Mesendoderm (in vitro differentiated cells): ENCODE measurements around the gene ASCL5.

ENCODE experiments used
- DNase-seq: peaks from one replicate; pipeline ENCODE4 v3.0.0; 2013
- H2AK5ac ChIP-seq: 2 replicates; pipeline ENCODE4 v1.6.1; 2013; ENCODE audit warnings: low read length, inconsistent platforms
- H2BK120ac ChIP-seq: 2 replicates; pipeline ENCODE4 v1.6.1; 2013; ENCODE audit warnings: low read depth, mild to moderate bottlenecking, low read length, moderate library complexity, mixed read lengths
- H2BK15ac ChIP-seq: replicated peaks from 2 replicates; pipeline ENCODE4 v1.6.1; 2013; ENCODE audit warnings: low read depth, mild to moderate bottlenecking, moderate library complexity
- H2BK5ac ChIP-seq: 2 replicates; pipeline ENCODE4 v1.6.1; 2013; ENCODE audit warnings: low read length, inconsistent platforms
- H3K18ac ChIP-seq: 2 replicates; pipeline ENCODE4 v1.6.1; 2013; ENCODE audit warnings: mild to moderate bottlenecking, low read length, mixed read lengths
- H3K23ac ChIP-seq: one replicate; pipeline ENCODE4 v1.6.1; 2013; ENCODE audit warnings: low read length
- H3K27ac ChIP-seq: 2 replicates; pipeline ENCODE4 v1.5.1; 2013; ENCODE audit warnings: low read depth, mild to moderate bottlenecking, inconsistent platforms, low read length, moderate library complexity
- H3K27me3 ChIP-seq: 2 replicates; pipeline ENCODE4 v1.6.1; 2013; ENCODE audit warnings: low read length, control low read depth, mild to moderate bottlenecking, inconsistent platforms; ENCODE audit not compliant: insufficient read depth, poor library complexity
- H3K36me3 ChIP-seq: 2 replicates; pipeline ENCODE4 v1.6.1; 2013; ENCODE audit warnings: low read length, inconsistent platforms; ENCODE audit not compliant: control insufficient read depth, insufficient read depth
- H3K4ac ChIP-seq: one replicate; pipeline ENCODE4 v1.6.1; 2013; ENCODE audit warnings: low read depth, mild to moderate bottlenecking, low read length, moderate library complexity
- H3K4me1 ChIP-seq: 2 replicates; pipeline ENCODE4 v1.6.1; 2013; ENCODE audit warnings: low read depth, low read length, inconsistent platforms; ENCODE audit not compliant: control insufficient read depth
- H3K4me2 ChIP-seq: 2 replicates; pipeline ENCODE4 v1.6.1; 2013; ENCODE audit warnings: low read length
- H3K4me3 ChIP-seq: 2 replicates; pipeline ENCODE4 v1.5.1; 2013; ENCODE audit warnings: mild to moderate bottlenecking, low read length
- H3K56ac ChIP-seq: one replicate; pipeline ENCODE4 v1.6.1; 2013; ENCODE audit warnings: low read length
- H3K79me1 ChIP-seq: 2 replicates; pipeline ENCODE4 v1.6.1; 2013; ENCODE audit warnings: low read length, inconsistent platforms
- H3K79me2 ChIP-seq: 2 replicates; pipeline ENCODE4 v1.6.1; 2013; ENCODE audit warnings: mild to moderate bottlenecking, low read length; ENCODE audit not compliant: control insufficient read depth, insufficient read depth
- H3K9ac ChIP-seq: 2 replicates; pipeline ENCODE4 v1.6.1; 2013; ENCODE audit warnings: low read length, inconsistent platforms
- H4K5ac ChIP-seq: one replicate; pipeline ENCODE4 v1.6.1; 2013; ENCODE audit warnings: low read length
- H4K8ac ChIP-seq: one replicate; pipeline ENCODE4 v1.6.1; 2013; ENCODE audit warnings: low read depth, mild to moderate bottlenecking, control low read depth, low read length, moderate library complexity
- WGBS: extraction: QIAGEN DNeasy Blood & Tissue Kit; methylation state at CpG from one replicate; pipeline ENCODE4 v1.1.7; 2013; ENCODE audit warnings: low lambda C conversion rate, missing lambda C conversion rate; ENCODE audit not compliant: insufficient coverage; ENCODE audit errors: extremely low coverage; 5-methylcytosine and 5-hydroxymethylcytosine counted together

ASCL5 gene

DNA sequence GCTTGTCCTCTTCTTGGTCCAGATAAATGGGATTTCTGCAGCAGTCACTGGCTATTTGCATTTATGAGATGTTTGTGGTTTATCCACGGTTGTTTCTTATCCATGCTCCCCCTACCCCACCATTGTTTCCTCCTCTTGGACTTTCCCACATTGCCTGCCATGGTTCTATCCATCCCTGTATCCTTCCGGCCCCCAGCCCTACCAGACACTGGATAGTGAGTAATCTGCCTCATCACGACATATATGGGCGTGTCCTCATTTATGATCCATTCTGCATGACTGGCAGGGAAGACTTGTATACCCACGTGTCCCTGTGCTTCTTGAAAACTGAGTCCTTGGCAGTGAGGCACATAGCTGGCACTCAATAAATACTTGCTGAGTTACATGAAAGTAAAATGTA is 54.8 kb downstream of the ASCL5 start:
- Histone ChIP-seq H3K4me2 (no peak overlapping the region), H3K23ac (no peak overlapping the region), H3K56ac (no peak overlapping the region), H3K9ac (no peak overlapping the region), H3K79me2 (no peaks in the 10 kb centered on the region), H3K79me1 (no peaks in the 10 kb centered on the region), H2BK5ac (no peak overlapping the region), H3K4me1 (no peaks in the 10 kb centered on the region), H2AK5ac (no peak overlapping the region), H3K18ac (no peak overlapping the region), H3K27me3 (no peaks in the 10 kb centered on the region), H3K4me3 (no peak overlapping the region), H2BK120ac (no peak overlapping the region), H4K5ac (no peak overlapping the region), H2BK15ac (no peak overlapping the region), H3K4ac (no peak overlapping the region), H4K8ac (no peak overlapping the region), H3K36me3 (no peaks in the 10 kb centered on the region), H3K27ac (no peak overlapping the region)
- no CpG with 5 or more reads among the region's 5 CpGs for WGBS
- no peak for DNase-seq

DNA sequence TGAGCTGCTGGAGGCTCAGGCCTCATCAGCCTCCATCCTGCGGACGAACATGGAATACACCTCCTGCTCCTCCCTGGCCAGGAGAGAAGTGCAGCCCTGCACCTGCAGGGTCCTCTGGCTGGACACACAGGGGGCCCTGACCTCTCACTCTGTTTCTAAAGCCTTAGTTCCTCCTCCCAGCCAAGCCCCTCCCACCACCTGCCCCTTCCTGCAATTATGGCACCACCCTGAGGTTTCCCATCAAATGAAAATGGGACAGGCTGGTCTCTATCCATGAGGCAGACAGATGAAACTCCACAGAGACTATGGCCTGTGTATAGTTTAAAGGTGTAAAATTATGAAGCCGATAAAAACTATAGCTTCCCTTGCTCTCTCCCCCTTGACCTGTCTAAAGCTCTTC is 57.3 kb downstream of the ASCL5 start:
- no peaks in the 10 kb centered on the region for H3K36me3 ChIP-seq
- H3K4ac ChIP-seq, result no peak overlapping the region
- H3K27ac ChIP-seq, result no peak overlapping the region
- H3K79me1 ChIP-seq, result no peaks in the 10 kb centered on the region
- no peak overlapping the region for H3K4me3 ChIP-seq
- no peak overlapping the region for H4K8ac ChIP-seq
- H3K27me3 ChIP-seq, result no peaks in the 10 kb centered on the region
- no peak overlapping the region for H3K18ac ChIP-seq
- H3K4me1 ChIP-seq, result no peaks in the 10 kb centered on the region
- H2BK5ac ChIP-seq, result no peak overlapping the region
- H3K56ac ChIP-seq, result no peak overlapping the region
- no peak overlapping the region for H3K23ac ChIP-seq
- H2AK5ac ChIP-seq, result no peak overlapping the region
- H3K4me2 ChIP-seq, result no peak overlapping the region
- whole genome bisulfite sequencing, result no CpG with 5 or more reads among the region's 3 CpGs
- no peak overlapping the region for H2BK120ac ChIP-seq
- H3K79me2 ChIP-seq, result no peaks in the 10 kb centered on the region
- no peak overlapping the region for H2BK15ac ChIP-seq
- no peak overlapping the region for H3K9ac ChIP-seq
- no peak for DNase-seq
- H4K5ac ChIP-seq, result no peak overlapping the region

DNA sequence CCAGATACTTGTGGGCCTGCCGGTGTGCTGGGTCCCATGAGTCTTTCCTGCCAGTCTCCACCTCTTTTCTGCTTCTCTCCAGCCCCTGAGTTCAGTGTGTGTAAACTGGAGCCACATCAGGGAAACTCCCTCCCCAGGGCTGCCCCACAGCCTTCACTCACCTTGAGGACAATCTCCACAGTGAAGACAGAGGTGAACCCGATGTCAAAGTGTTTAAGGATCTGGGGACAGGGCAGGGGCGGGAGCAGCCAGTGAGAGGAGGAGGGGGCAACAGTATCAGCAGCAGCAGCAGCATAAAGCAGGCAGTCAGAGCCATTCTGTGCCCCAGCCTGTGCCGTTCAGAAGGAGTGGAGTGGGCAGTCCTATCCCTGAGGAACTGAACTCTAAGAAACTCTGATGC is 58.0 kb downstream of the ASCL5 start:
- no peak overlapping the region for H3K56ac ChIP-seq
- H3K27me3 ChIP-seq, result no peaks in the 10 kb centered on the region
- no peak overlapping the region for H3K4ac ChIP-seq

DNA sequence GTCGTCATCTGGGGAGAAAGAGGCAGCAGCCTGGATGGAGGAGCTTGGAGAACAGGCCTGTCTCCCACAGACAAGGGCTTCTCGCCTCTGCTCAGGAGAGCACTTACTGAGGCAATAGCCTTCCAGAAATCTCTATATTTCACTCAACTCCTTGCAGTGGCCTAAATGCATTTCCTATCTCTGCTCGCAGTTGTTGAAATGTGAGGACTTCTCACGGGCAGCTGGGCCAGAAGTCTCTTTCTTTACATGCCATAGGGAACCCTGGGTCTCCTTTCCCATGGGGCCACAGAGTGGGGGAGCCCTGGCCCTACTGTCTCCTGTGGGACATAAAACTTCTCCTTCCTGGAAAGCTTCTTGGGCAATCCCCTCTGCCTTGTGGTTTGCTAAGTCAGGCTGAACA is 60.0 kb downstream of the ASCL5 start:
- Histone ChIP-seq H2AK5ac (no peak overlapping the region), H3K27ac (no peak overlapping the region), H3K36me3 (no peaks in the 10 kb centered on the region), H4K5ac (no peak overlapping the region), H4K8ac (no peak overlapping the region), H3K79me2 (no peaks in the 10 kb centered on the region), H3K18ac (no peak overlapping the region), H2BK120ac (no peak overlapping the region), H3K79me1 (no peaks in the 10 kb centered on the region), H3K23ac (no peak overlapping the region), H3K56ac (no peak overlapping the region), H3K9ac (no peak overlapping the region), H2BK15ac (no peak overlapping the region), H3K4me3 (no peak overlapping the region), H3K4me1 (peaks cover 2% of the 10 kb centered on the region), H2BK5ac (no peak overlapping the region), H3K4ac (no peak overlapping the region), H3K27me3 (no peaks in the 10 kb centered on the region), H3K4me2 (no peak overlapping the region)
- WGBS, result no CpG with 5 or more reads among the region's 4 CpGs
- DNase-seq, result no peak

More for the DNA sequence above, 58.0 kb downstream of the ASCL5 start:
- no peak overlapping the region for H3K18ac ChIP-seq
- H3K4me2 ChIP-seq, result no peak overlapping the region
- H3K79me1 ChIP-seq, result no peaks in the 10 kb centered on the region
- H2BK120ac ChIP-seq, result no peak overlapping the region
- H3K4me1 ChIP-seq, result no peaks in the 10 kb centered on the region
- H2BK5ac ChIP-seq, result no peak overlapping the region
- no peaks in the 10 kb centered on the region for H3K79me2 ChIP-seq
- H3K27ac ChIP-seq, result no peak overlapping the region
- H3K36me3 ChIP-seq, result no peaks in the 10 kb centered on the region
- H2AK5ac ChIP-seq, result no peak overlapping the region
- DNase-seq, result no peak
- no peak overlapping the region for H3K4me3 ChIP-seq
- no peak overlapping the region for H3K23ac ChIP-seq
- WGBS, result no CpG with 5 or more reads among the region's 4 CpGs
- H3K9ac ChIP-seq, result no peak overlapping the region
- H4K5ac ChIP-seq, result no peak overlapping the region
- H2BK15ac ChIP-seq, result no peak overlapping the region
- no peak overlapping the region for H4K8ac ChIP-seq

DNA sequence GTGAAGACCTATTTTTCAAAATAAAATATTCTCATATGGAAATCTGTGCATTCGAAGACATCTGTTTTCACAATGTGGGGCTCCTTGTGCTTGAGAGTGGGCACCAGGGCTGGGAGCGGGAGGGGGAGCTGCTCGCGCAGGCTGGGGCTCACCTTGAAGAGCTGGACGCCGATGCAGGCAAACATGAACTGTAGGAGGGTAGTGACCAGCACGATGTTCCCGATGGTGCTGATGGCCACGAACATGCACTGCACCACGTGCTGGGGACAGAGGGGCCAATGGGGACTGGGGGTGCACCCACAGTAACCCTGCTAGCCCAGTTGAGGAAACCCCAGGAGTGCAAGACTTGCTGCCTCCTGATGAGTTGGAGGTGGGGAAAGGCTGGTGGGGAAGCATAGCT is 61.3 kb downstream of the ASCL5 start:
- Histone ChIP-seq H2BK15ac (no peak overlapping the region), H2AK5ac (no peak overlapping the region), H3K27ac (no peak overlapping the region), H2BK5ac (no peak overlapping the region), H3K79me2 (no peaks in the 10 kb centered on the region), H3K18ac (no peak overlapping the region), H4K8ac (no peak overlapping the region), H3K9ac (no peak overlapping the region), H3K4ac (no peak overlapping the region), H3K27me3 (no peaks in the 10 kb centered on the region), H3K56ac (no peak overlapping the region), H3K36me3 (no peaks in the 10 kb centered on the region), H3K79me1 (no peaks in the 10 kb centered on the region), H3K23ac (no peak overlapping the region), H3K4me1 (peaks cover 2% of the 10 kb centered on the region), H2BK120ac (no peak overlapping the region), H3K4me3 (no peak overlapping the region), H3K4me2 (no peak overlapping the region), H4K5ac (no peak overlapping the region)
- no CpG with 5 or more reads among the region's 10 CpGs for WGBS
- DNase-seq, result no peak

DNA sequence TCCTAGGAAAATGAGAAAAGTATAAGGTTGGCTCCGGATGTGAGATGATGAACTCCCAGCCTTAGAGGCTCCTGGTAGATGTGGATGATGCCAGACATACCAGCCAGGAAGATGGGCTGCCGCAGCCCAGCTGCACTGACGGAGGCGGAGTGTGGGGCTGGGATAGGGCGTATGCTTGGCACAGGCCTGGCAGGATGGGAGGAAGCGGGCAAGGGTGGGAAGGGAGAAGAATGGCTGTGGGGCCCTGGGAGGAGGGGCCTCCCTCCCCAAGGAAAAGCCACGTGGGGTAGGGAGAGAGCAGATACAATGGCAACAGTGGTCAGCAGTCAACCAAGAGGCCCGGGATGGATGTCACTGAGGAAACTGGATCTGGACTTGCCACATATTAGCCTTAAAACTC is 62.2 kb downstream of the ASCL5 start:
- WGBS, result no CpG with 5 or more reads among the region's 8 CpGs
- H3K56ac ChIP-seq, result no peak overlapping the region
- H4K5ac ChIP-seq, result no peak overlapping the region
- no peaks in the 10 kb centered on the region for H3K79me2 ChIP-seq
- no peaks in the 10 kb centered on the region for H3K36me3 ChIP-seq
- H3K27me3 ChIP-seq, result no peaks in the 10 kb centered on the region
- no peak overlapping the region for H3K18ac ChIP-seq
- no peak overlapping the region for H2BK5ac ChIP-seq
- H3K4me1 ChIP-seq, result peaks cover 2% of the 10 kb centered on the region
- no peak overlapping the region for H3K4me3 ChIP-seq
- no peak overlapping the region for H2AK5ac ChIP-seq
- H2BK15ac ChIP-seq, result no peak overlapping the region
- no peaks in the 10 kb centered on the region for H3K79me1 ChIP-seq
- H3K4ac ChIP-seq, result no peak overlapping the region
- no peak overlapping the region for H4K8ac ChIP-seq
- no peak overlapping the region for H3K4me2 ChIP-seq
- H3K9ac ChIP-seq, result no peak overlapping the region
- no peak overlapping the region for H2BK120ac ChIP-seq
- no peak overlapping the region for H3K23ac ChIP-seq
- no peak overlapping the region for H3K27ac ChIP-seq
- DNase-seq, result no peak
